ENCODE data around the gene SLC17A4. TPM values are rescaled to one million over a fixed set of nuclear protein-coding genes. Genes with fewer than 3 reads are reported as not detected.

The SLC17A4 gene
- total RNA-seq, 1 donor from 2014 or later, result not detected

- Mint-ChIP-seq H3K27me3 (ENCODE audit: low read depth, unreplicated experiment) (no peaks in the 10 kb centered on the region), H3K27ac (ENCODE audit: unreplicated experiment) (no peak overlapping the region), H3K4me1 (ENCODE audit: low read depth, unreplicated experiment) (peaks cover 11% of the 10 kb centered on the region), H3K4me3 (ENCODE audit: unreplicated experiment) (no peak overlapping the region), H3K36me3 (ENCODE audit: low read depth, unreplicated experiment) (no peaks in the 10 kb centered on the region), H3K9me3 (ENCODE audit: unreplicated experiment) (no peaks in the 10 kb centered on the region)
- FAIRE-seq (no peak), DNase-seq (ENCODE audit: low read depth) (peak; percentile 1)
- Histone ChIP-seq H3K9me3 (ENCODE audit: insufficient read depth, low read depth, low read length) (no peaks in the 10 kb centered on the region), H3K79me2 (ENCODE audit: insufficient read depth, low read length) (no peaks in the 10 kb centered on the region), H3K4me2 (ENCODE audit: low read length) (no peak overlapping the region), H3K4me3 (ENCODE audit: insufficient read depth, low read depth, low read length) (no peak overlapping the region), H3K27ac (ENCODE audit: low read depth, low read length) (no peak overlapping the region), H3K9ac (ENCODE audit: low read length) (no peak overlapping the region), H4K20me1 (ENCODE audit: insufficient read depth, low read length) (no peaks in the 10 kb centered on the region), H3K4me1 (ENCODE audit: insufficient read depth, low read length) (no peaks in the 10 kb centered on the region), H3K36me3 (ENCODE audit: insufficient read depth, low read length) (no peaks in the 10 kb centered on the region), H3K27me3 (ENCODE audit: insufficient read depth, low read length) (no peaks in the 10 kb centered on the region), H2AFZ (ENCODE audit: low read depth, low read length) (no peak overlapping the region)
- TF ChIP-seq EZH2 (IDR thresholded peaks at IDR 0.05; ENCODE audit: insufficient read depth, low read length), result no peak
- no peak for TF ChIP-seq CTCF (IDR thresholded peaks at IDR 0.05; ENCODE audit: insufficient read depth, low read depth, low read length)
Observed at GRCh38 chr6:25769983-25770382, 15.4 kb downstream of the SLC17A4 start.

GRCh38 chr6:25774120-25774715 lies 19.7 kb downstream of the SLC17A4 start:
- Mint-ChIP-seq H3K9me3 (ENCODE audit: unreplicated experiment) (no peaks in the 10 kb centered on the region), H3K36me3 (ENCODE audit: low read depth, unreplicated experiment) (no peaks in the 10 kb centered on the region), H3K4me1 (ENCODE audit: low read depth, unreplicated experiment) (peaks cover 9% of the 10 kb centered on the region), H3K27me3 (ENCODE audit: low read depth, unreplicated experiment) (no peaks in the 10 kb centered on the region), H3K27ac (ENCODE audit: unreplicated experiment) (peak overlapping the region; percentile 42), H3K4me3 (ENCODE audit: unreplicated experiment) (no peak overlapping the region)
- Histone ChIP-seq H3K27ac (ENCODE audit: low read depth, low read length) (no peak overlapping the region), H3K4me1 (ENCODE audit: insufficient read depth, low read length) (no peaks in the 10 kb centered on the region), H3K9ac (ENCODE audit: low read length) (no peak overlapping the region), H3K79me2 (ENCODE audit: insufficient read depth, low read length) (no peaks in the 10 kb centered on the region), H3K36me3 (ENCODE audit: insufficient read depth, low read length) (no peaks in the 10 kb centered on the region), H4K20me1 (ENCODE audit: insufficient read depth, low read length) (no peaks in the 10 kb centered on the region), H3K27me3 (ENCODE audit: insufficient read depth, low read length) (no peaks in the 10 kb centered on the region), H2AFZ (ENCODE audit: low read depth, low read length) (no peak overlapping the region), H3K4me2 (ENCODE audit: low read length) (no peak overlapping the region), H3K4me3 (ENCODE audit: insufficient read depth, low read depth, low read length) (no peak overlapping the region), H3K9me3 (ENCODE audit: insufficient read depth, low read depth, low read length) (no peaks in the 10 kb centered on the region)
- no peak for FAIRE-seq
- DNase-seq (ENCODE audit: low read depth), result no peak
- TF ChIP-seq CTCF (IDR thresholded peaks at IDR 0.05; ENCODE audit: insufficient read depth, low read depth, low read length), result no peak
- no peak for TF ChIP-seq EZH2 (IDR thresholded peaks at IDR 0.05; ENCODE audit: insufficient read depth, low read length)

- TF ChIP-seq CTCF (IDR thresholded peaks at IDR 0.05; ENCODE audit: insufficient read depth, low read depth, low read length), result no peak
- Mint-ChIP-seq H3K36me3 (ENCODE audit: low read depth, unreplicated experiment) (no peaks in the 10 kb centered on the region), H3K27me3 (ENCODE audit: low read depth, unreplicated experiment) (no peaks in the 10 kb centered on the region), H3K4me1 (ENCODE audit: low read depth, unreplicated experiment) (peaks cover 5% of the 10 kb centered on the region), H3K4me3 (ENCODE audit: unreplicated experiment) (no peak overlapping the region), H3K9me3 (ENCODE audit: unreplicated experiment) (no peaks in the 10 kb centered on the region), H3K27ac (ENCODE audit: unreplicated experiment) (no peak overlapping the region)
- FAIRE-seq (no peak), DNase-seq (ENCODE audit: low read depth) (no peak)
- no peak overlapping the region for H2AFZ ChIP-seq (ENCODE audit: low read depth, low read length)
- no peaks in the 10 kb centered on the region for H3K4me1 ChIP-seq (ENCODE audit: insufficient read depth, low read length)
- no peak overlapping the region for H3K9ac ChIP-seq (ENCODE audit: low read length)
- no peaks in the 10 kb centered on the region for H3K9me3 ChIP-seq (ENCODE audit: insufficient read depth, low read depth, low read length)
- no peak overlapping the region for H3K4me3 ChIP-seq (ENCODE audit: insufficient read depth, low read depth, low read length)
- no peaks in the 10 kb centered on the region for H3K27me3 ChIP-seq (ENCODE audit: insufficient read depth, low read length)
- H3K27ac ChIP-seq (ENCODE audit: low read depth, low read length), result no peak overlapping the region
- no peaks in the 10 kb centered on the region for H3K79me2 ChIP-seq (ENCODE audit: insufficient read depth, low read length)
- no peak overlapping the region for H3K4me2 ChIP-seq (ENCODE audit: low read length)
- H3K36me3 ChIP-seq (ENCODE audit: insufficient read depth, low read length), result no peaks in the 10 kb centered on the region
- H4K20me1 ChIP-seq (ENCODE audit: insufficient read depth, low read length), result no peaks in the 10 kb centered on the region
Observed at GRCh38 chr6:25777031-25777430, 22.5 kb downstream of the SLC17A4 start.

Data from astrocyte (in vitro differentiated cells and primary cell).